Fibroblast of lung (primary cell): Measurements from ENCODE around the gene KICS2. TPM values are rescaled to one million over a fixed set of nuclear protein-coding genes. Genes with fewer than 3 reads are reported as not detected.

Experiments
- DNase-seq, 2 donors: peaks; one replicate each; pipeline versions ENCODE4 v3.0.0 to v3.0.0-alpha.2; 2010; ENCODE audit warnings: low read depth in 2 of 2
- H2AFZ ChIP-seq: 2 replicates; pipeline ENCODE4 v1.5.1; 2012; ENCODE audit warnings: low read length, control low read depth, inconsistent platforms
- H3K27ac ChIP-seq: 2 replicates; pipeline ENCODE4 v1.5.1; 2011; ENCODE audit warnings: low read length, control low read depth; ENCODE audit not compliant: insufficient read depth
- H3K27me3 ChIP-seq: 2 replicates; pipeline ENCODE4 v1.5.1; 2011; ENCODE audit warnings: mild to moderate bottlenecking, low read length; ENCODE audit not compliant: control insufficient read depth, insufficient read depth
- H3K36me3 ChIP-seq: 2 replicates; pipeline ENCODE4 v1.5.1; 2011; ENCODE audit warnings: low read length; ENCODE audit not compliant: control insufficient read depth, insufficient read depth
- H3K4me1 ChIP-seq: 2 replicates; pipeline ENCODE4 v1.5.1; 2011; ENCODE audit warnings: low read length; ENCODE audit not compliant: control insufficient read depth, insufficient read depth; ENCODE audit errors: extremely low read depth
- H3K4me2 ChIP-seq: 2 replicates; pipeline ENCODE4 v1.5.1; 2011; ENCODE audit warnings: low read length, control low read depth; ENCODE audit not compliant: insufficient read depth; ENCODE audit errors: extremely low read depth
- H3K4me3 ChIP-seq, 4 experiments: fragments of 200-600 bp in 1 of 4; sonication (generic) in 1 of 4; replicated peaks in 1 of 4; 2 replicates each; pipeline ENCODE4 v1.5.1; 2011 to 2016; ENCODE audit warnings: low read length in 4 of 4, low read depth in 3 of 4, mild to moderate bottlenecking in 3 of 4, control low read depth in 2 of 4, inconsistent platforms in 1 of 4, mixed read lengths in 1 of 4; ENCODE audit not compliant: insufficient read depth in 1 of 4; ENCODE audit errors: control extremely low read depth in 1 of 4
- H3K79me2 ChIP-seq: 2 replicates; pipeline ENCODE4 v1.5.1; 2012; ENCODE audit warnings: mild to moderate bottlenecking, low read length, inconsistent platforms; ENCODE audit not compliant: control insufficient read depth, insufficient read depth
- H3K9ac ChIP-seq: 2 replicates; pipeline ENCODE4 v1.5.1; 2011; ENCODE audit warnings: mild to moderate bottlenecking, low read length, control low read depth; ENCODE audit not compliant: insufficient read depth
- H3K9me3 ChIP-seq: 2 replicates; pipeline ENCODE4 v1.5.1; 2012; ENCODE audit warnings: low read depth, low read length; ENCODE audit not compliant: control insufficient read depth, insufficient read depth
- H4K20me1 ChIP-seq: 2 replicates; pipeline ENCODE4 v1.5.1; 2011; ENCODE audit warnings: low read length; ENCODE audit not compliant: control insufficient read depth, insufficient read depth; ENCODE audit errors: extremely low read depth
- CTCF ChIP-seq, 2 donors: IDR thresholded peaks in 1 of 2; conservative IDR thresholded peaks in 1 of 2; 1 replicate in 1 of 2; 2 replicates in 1 of 2; pipeline ENCODE4 v1.5.1; 2011 to 2012; ENCODE audit warnings: low read length in 2 of 2, control low read depth in 1 of 2, inconsistent platforms in 1 of 2, low read depth in 1 of 2, mild to moderate bottlenecking in 1 of 2
- EZH2 ChIP-seq: IDR thresholded peaks from 2 replicates; pipeline ENCODE4 v1.5.1; 2012; ENCODE audit warnings: low read length, control low read depth, mild to moderate bottlenecking; ENCODE audit errors: missing control alignments
- polyA plus RNA-seq, 2 donors: library from polyadenylated mRNA; depleted of rRNA in 1 of 2; stranded (reverse) in 1 of 2; unstranded in 1 of 2; fragments of >200 nt; gene quantifications; 2 replicates each; pipeline ENCODE4 v1.2.1, GENCODE V29; 2011 to 2012; ENCODE audit warnings: missing spikeins in 1 of 2
- total RNA-seq: library from RNA; depleted of rRNA; stranded (reverse); fragments of >200 nt; gene quantifications from 2 replicates; pipeline ENCODE4 v1.2.1, GENCODE V29; 2014

Gene KICS2
- total and polyA plus RNA-seq, 2 donors (not counting 1 experiment from before 2014, with no cell fraction given) = 3.2 to 9.7 TPM

- H3K9ac ChIP-seq = no peak overlapping the region
- H3K27ac ChIP-seq = no peak overlapping the region
- no peaks in the 10 kb centered on the region for H3K27me3 ChIP-seq
- no peaks in the 10 kb centered on the region for H4K20me1 ChIP-seq
- no peaks in the 10 kb centered on the region for H3K4me1 ChIP-seq
- H3K36me3 ChIP-seq = no peaks in the 10 kb centered on the region
- TF ChIP-seq CTCF (conservative IDR thresholded peaks at IDR 0.05 in 1 of 2, IDR thresholded peaks at IDR 0.05 in 1 of 2; ENCODE audit: low read depth in 1 of 2, low read length in 2 of 2) (no peak), EZH2 (no peak)
- H3K4me3 ChIP-seq = no peak overlapping the region
- no peaks in the 10 kb centered on the region for H3K9me3 ChIP-seq
- no peak overlapping the region for H3K4me2 ChIP-seq
- DNase-seq = peak in 1 of 2 donors; percentile 5
- no peaks in the 10 kb centered on the region for H3K79me2 ChIP-seq
- H2AFZ ChIP-seq = no peak overlapping the region
Measured at GRCh38 chr12:64258576-64258975, 36.5 kb upstream of the KICS2 start.

DNA sequence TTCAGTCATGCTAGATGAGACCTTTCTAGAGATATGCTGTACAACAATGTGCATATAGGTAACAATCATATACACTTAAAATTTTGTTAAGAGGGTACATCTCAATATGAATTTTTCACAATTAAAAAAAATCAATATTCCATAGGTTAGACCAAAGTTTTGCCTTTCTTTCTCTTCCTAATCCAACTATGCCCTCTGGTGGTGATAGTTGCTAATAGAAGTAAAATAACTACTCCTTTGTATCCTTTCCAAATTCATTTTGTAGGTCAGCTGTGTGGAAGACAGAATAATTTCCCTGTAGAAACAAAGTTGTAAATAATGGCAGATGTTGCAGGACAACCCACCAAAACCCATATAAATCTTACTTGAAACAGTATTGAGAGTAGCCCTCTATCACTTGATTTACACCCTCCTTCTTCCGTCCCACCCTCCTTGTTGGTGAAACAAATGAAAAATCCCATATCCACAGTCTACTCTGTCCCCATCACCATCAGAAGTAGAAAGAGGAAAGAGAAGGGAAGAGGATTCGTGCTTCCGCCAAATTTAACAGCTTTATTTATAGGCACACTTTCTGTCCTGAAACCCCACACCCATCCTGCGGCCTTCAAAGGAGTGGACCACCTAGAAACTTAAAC is 34.2 kb upstream of the KICS2 start:
- H3K79me2 ChIP-seq = no peaks in the 10 kb centered on the region
- H3K4me1 ChIP-seq = no peaks in the 10 kb centered on the region
- H3K27ac ChIP-seq = no peak overlapping the region
- DNase-seq = peak; percentile 42 to 80
- no peaks in the 10 kb centered on the region for H4K20me1 ChIP-seq
- H3K9me3 ChIP-seq = no peaks in the 10 kb centered on the region
- no peak overlapping the region for H2AFZ ChIP-seq
- no peak for TF ChIP-seq EZH2
- TF ChIP-seq CTCF (conservative IDR thresholded peaks at IDR 0.05 in 1 of 2, IDR thresholded peaks at IDR 0.05 in 1 of 2; ENCODE audit: low read depth in 1 of 2, low read length in 2 of 2) = peak; percentile 33 to 53
- no peaks in the 10 kb centered on the region for H3K36me3 ChIP-seq
- H3K27me3 ChIP-seq = no peaks in the 10 kb centered on the region
- no peak overlapping the region for H3K9ac ChIP-seq
- H3K4me3 ChIP-seq = no peak overlapping the region
- no peak overlapping the region for H3K4me2 ChIP-seq

GRCh38 chr12:64255249-64255648 is 33.2 kb upstream of the KICS2 start:
- Histone ChIP-seq H3K9ac (no peak overlapping the region), H3K27me3 (no peaks in the 10 kb centered on the region), H3K27ac (no peak overlapping the region), H3K4me3 (no peak overlapping the region), H3K79me2 (no peaks in the 10 kb centered on the region), H3K4me1 (no peaks in the 10 kb centered on the region), H3K4me2 (no peak overlapping the region), H3K36me3 (no peaks in the 10 kb centered on the region), H4K20me1 (no peaks in the 10 kb centered on the region), H3K9me3 (no peaks in the 10 kb centered on the region), H2AFZ (no peak overlapping the region)
- no peak for TF ChIP-seq CTCF (conservative IDR thresholded peaks at IDR 0.05 in 1 of 2, IDR thresholded peaks at IDR 0.05 in 1 of 2; ENCODE audit: low read depth in 1 of 2, low read length in 2 of 2)
- no peak for TF ChIP-seq EZH2
- no peak for DNase-seq
